Natural killer cell treated with Interleukin-12 subunit alpha and Interleukin-12 subunit beta and Interleukin-15 and Interleukin-18, amount 100 ng/mL, for 72 hours (primary cell): ENCODE data around the gene ZNF385B. TPM values are rescaled to one million over a fixed set of nuclear protein-coding genes. Genes with fewer than 3 reads are reported as not detected.

Experiments
- ATAC-seq, 2 donors: fragments of 150-1000 bp; cut with Tn5 transposase in 1 of 2; sonication (Bioruptor Pico), chemical (Tn5 transposase) in 1 of 2; 2 replicates each; pipeline ENCODE4 v1.10.0; 2021
- DNase-seq: peaks from one replicate; pipeline ENCODE4 v3.0.0; 2022; ENCODE audit warnings: low spot score
- H3K27ac Mint-ChIP-seq, 2 donors: 1 replicate in 1 of 2; 2 replicates in 1 of 2; pipeline ENCODE4 v1.8.0; 2022; ENCODE audit warnings: mixed read lengths in 2 of 2, mild to moderate bottlenecking in 1 of 2, moderate library complexity in 1 of 2
- H3K27me3 Mint-ChIP-seq, 2 donors: 1 replicate in 1 of 2; 2 replicates in 1 of 2; pipeline ENCODE4 v1.8.0; 2022; ENCODE audit warnings: mixed read lengths in 2 of 2
- H3K36me3 Mint-ChIP-seq: one replicate; pipeline ENCODE4 v1.8.0; 2022; ENCODE audit warnings: mixed read lengths
- H3K4me1 Mint-ChIP-seq, 2 donors: 1 replicate in 1 of 2; 2 replicates in 1 of 2; pipeline ENCODE4 v1.8.0; 2022; ENCODE audit warnings: low read depth in 2 of 2, mixed read lengths in 2 of 2, mild to moderate bottlenecking in 1 of 2
- H3K4me3 Mint-ChIP-seq: one replicate; pipeline ENCODE4 v1.8.0; 2022; ENCODE audit warnings: mixed read lengths
- H3K9me3 Mint-ChIP-seq: 2 replicates; pipeline ENCODE4 v1.8.0; 2022; ENCODE audit warnings: mixed read lengths
- total RNA-seq, 2 donors: library from RNA; stranded (reverse); gene quantifications; one replicate each; pipeline ENCODE4 v1.2.3, GENCODE V29; 2022

Gene ZNF385B
- total RNA-seq, 2 donors from 2014 or later, result not detected

DNA sequence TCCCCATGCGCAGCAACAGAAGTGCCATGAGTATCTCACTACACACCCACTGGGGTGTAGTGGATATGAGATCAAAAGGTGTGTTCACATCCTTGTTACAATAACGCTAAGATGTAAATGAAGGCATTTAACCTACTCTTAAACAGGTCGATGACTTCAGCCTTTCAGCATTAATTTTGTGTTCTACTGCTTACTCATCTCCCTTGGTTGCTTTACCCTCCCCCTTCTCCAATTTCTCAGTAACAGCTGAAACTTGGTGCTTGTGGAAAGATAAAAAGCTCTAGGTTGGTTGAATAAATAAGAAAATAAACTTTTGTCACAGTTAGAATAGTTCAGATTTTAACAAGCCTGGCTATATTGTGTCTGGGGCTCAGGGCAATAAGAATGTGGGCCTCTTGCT, 449.3 kb downstream of the ZNF385B start:
- ATAC-seq (no peak), DNase-seq (no peak)
- Mint-ChIP-seq H3K36me3 (peaks cover 5% of the 10 kb centered on the region), H3K27ac (no peak overlapping the region), H3K27me3 (peaks cover 25 to 29% of the 10 kb centered on the region in 2 donors), H3K4me1 (no peaks in the 10 kb centered on the region), H3K4me3 (no peak overlapping the region), H3K9me3 (no peaks in the 10 kb centered on the region)

DNA sequence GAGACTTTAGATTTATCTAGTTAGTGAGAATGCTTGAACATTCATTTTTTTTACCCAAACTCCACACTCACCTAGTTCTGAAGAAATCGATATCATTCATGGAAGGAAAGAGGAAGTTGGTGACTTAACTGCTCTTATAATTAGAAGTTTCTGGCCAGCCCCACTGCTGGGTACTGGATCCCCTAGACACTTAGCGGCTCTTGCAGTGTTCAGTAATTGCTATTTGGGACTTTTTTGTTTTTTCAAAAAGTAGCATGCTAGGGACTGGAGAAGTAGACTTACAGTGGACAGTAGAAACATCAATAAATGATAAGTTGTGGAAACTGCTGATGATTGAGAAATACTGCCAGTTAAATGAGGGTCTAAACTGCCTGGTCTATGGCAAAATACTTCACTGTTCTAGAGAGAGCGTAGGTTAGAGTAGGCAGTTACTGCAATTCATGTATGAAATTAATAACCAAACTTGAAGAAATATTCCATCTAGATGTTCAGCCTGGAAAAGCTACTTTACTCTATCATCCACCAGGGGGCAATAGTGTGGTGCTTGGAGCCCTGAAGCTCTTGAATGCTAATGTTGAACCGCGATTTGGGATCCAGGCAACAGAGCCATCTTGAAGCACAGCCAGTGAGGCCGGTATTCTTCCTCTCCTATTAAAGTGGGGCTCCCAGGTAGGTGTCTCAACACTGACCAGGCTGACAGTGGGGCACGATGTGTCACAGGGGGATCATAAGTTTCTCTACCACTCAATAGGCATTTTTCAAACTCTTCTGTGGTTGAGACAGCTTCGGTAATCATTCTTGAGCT, 450.7 kb downstream of the ZNF385B start:
- H3K36me3 Mint-ChIP-seq, result peaks cover 5% of the 10 kb centered on the region
- no peaks in the 10 kb centered on the region for H3K9me3 Mint-ChIP-seq
- H3K4me1 Mint-ChIP-seq, result no peaks in the 10 kb centered on the region
- peaks cover 25 to 26% of the 10 kb centered on the region in 2 donors for H3K27me3 Mint-ChIP-seq
- no peak overlapping the region for H3K27ac Mint-ChIP-seq
- H3K4me3 Mint-ChIP-seq, result no peak overlapping the region
- DNase-seq (no peak), ATAC-seq (peak in 1 of 2 donors; percentile 57)

DNA sequence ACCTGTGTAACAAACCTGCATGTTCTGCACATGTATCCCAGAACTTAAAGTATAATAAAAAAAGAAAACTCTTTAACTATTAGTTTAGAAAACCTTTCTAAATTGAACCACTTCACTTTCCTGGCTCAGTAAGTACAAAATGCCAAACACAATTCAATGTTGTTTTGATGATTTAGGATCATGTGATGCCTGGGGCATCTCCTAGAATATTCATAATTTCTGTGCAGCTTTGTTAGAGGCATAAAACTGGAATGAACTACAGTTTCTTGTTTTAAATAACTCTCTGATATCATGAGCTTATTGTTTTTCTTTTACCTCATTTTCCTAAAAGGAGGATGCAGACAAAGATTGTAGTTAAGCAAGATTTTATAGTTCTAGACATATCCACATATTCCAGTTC, 457.8 kb downstream of the ZNF385B start:
- H3K4me1 Mint-ChIP-seq, result no peaks in the 10 kb centered on the region
- no peak for ATAC-seq
- DNase-seq, result no peak
- no peaks in the 10 kb centered on the region for H3K9me3 Mint-ChIP-seq
- H3K27me3 Mint-ChIP-seq, result peaks cover 17 to 18% of the 10 kb centered on the region in 2 donors
- H3K36me3 Mint-ChIP-seq, result no peaks in the 10 kb centered on the region
- H3K27ac Mint-ChIP-seq, result no peak overlapping the region
- H3K4me3 Mint-ChIP-seq, result no peak overlapping the region

DNA sequence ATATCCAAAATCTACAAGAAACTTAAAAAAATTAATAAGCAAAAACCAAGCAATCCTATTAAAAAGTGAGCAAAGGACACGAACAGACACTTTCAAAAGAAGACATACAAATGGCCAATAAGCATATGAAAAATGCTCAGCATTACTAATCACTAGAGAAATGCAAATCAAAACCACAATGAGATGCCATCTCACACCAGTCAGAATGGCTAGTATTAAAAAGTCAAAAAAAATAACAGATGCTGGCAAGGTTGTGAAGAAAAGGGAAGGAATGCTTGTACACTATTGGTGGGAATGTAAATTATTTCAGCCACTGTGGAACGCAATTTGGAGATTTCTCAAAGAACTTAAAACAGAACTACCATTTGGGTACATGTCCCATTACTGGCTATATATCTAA, 467.9 kb downstream of the ZNF385B start:
- Mint-ChIP-seq H3K4me1 (no peaks in the 10 kb centered on the region), H3K27ac (no peak overlapping the region), H3K27me3 (peaks cover 0 to 2% of the 10 kb centered on the region in 2 donors), H3K4me3 (no peak overlapping the region), H3K9me3 (no peaks in the 10 kb centered on the region), H3K36me3 (no peaks in the 10 kb centered on the region)
- DNase-seq, result no peak
- no peak for ATAC-seq

Other genes starting within 250 kb of the ZNF385B start
- 10 to 100 TPM; 19.4 to 23.0 TPM for gene CWC22, start 145.7 kb upstream of the ZNF385B start, total RNA-seq